GM21786 (cell line): ENCODE data around the gene KRTAP19-8.

Experiments
- ATAC-seq: cut with Tn5 transposase; IDR thresholded peaks from one replicate; pipeline ENCODE4 v1.9.1; 2021; ENCODE audit not compliant: unreplicated experiment

The KRTAP19-8 gene

DNA sequence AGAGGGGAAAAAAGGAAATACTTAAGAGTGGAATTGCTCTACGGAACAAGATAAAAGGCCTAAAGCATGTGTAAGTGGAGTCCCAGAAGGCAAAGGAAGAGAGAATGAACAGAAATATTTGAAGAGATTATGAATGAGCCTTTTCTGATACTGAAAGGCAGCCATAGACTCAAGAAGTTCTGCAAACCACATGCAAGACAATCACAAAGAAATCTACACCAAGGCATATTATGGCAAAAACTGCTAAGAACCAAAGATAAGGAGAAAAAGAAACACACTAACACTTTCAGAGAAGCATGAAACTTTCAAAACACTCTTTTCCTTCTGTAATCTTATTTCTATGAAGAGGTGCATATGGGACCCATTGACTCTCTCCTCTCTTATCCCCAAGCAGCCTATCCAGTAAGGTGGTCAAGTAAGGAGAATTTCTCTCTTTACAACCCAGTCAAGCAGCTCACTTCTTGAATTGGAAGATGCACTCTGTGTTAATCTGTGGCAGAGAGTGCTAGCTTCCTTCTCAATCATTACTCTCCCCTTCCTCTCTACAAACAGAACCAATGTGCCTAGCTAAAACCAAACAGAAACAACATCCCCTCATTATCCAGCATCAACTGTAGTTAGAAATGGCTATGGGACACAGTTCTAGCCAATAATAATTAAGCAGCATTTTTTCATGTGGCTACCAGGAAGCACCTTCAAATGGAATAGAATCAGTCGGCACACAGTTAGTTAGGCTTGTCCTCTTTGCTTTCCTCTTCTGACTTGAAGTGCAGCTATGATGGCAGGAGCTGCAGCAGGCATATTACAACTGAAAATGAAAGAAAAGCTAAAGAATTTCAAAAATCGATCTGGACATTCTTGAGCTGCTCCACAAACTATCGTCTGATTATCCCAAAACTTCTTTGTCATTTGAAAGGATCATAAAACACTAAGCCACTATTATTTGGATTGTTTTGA, 25.9 kb downstream of the KRTAP19-8 start:
- no peak for ATAC-seq

DNA sequence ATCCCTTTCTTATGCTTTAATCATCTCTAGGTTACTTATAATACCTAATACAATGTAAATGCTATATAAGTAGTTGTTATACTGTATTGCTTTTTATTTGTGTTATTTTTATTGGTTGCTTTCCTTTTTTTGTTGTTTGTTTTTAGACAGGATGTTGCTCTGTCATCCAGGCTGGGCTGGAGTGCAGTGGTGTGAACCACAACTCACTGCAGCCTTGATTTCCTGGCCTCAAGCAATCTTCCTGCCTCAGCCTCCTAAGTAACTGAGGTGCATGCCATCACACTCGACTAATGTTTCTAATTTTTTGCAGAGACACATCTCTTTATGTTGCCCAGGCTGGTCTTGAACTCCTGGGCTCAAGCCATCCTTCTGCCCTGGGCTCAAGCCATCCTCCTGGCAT, 26.9 kb downstream of the KRTAP19-8 start:
- no peak for ATAC-seq

- no peak for ATAC-seq
These were observed 29.9 kb downstream of the KRTAP19-8 start for GRCh38 chr21:31008355-31008754.

DNA sequence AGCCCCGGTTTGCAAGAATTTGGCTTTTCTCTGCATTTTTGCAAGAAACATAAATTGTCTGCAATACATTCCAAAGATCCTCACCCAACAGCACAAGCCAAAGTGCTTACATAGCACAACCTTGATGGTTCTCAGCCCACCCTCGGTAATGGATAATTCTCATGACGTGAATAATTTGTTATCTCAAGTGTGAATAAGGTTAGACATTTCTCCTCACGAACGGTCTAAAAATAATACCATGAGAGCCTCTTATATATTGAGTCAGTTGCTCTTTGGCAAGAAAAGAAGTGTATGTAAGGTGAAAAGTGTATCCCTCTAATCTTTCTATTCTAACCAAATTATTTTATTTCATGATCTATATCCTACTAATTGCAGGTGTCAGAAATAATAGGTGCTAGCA, 33.3 kb downstream of the KRTAP19-8 start:
- no peak for ATAC-seq

- ATAC-seq = no peak
These were observed 34.8 kb downstream of the KRTAP19-8 start for GRCh38 chr21:31003471-31003870.

- ATAC-seq = no peak
These were observed 40.7 kb downstream of the KRTAP19-8 start for GRCh38 chr21:30997541-30997940.

DNA sequence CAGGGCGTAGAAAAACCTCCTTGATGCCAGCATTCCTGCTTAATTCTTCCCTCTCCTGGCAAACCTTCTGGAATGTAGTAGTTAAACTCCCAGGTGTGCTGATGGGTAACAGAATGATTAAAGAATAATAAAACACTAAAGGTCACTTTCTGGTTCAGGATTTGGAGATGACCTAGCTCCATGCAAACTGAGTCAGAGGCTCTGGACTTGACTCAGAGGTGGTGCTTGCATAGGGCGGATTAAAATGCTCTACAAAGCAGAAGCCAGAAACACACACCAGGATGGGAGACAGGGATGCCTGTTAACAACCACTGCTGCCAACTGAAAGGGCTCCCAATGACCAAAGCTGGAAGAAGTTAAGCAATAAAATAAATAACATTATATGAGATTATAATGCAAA, 41.5 kb downstream of the KRTAP19-8 start:
- no peak for ATAC-seq

- no peak for ATAC-seq
These were observed 43.3 kb downstream of the KRTAP19-8 start for GRCh38 chr21:30994932-30995331.

GRCh38 chr21:30990514-30991262, 47.6 kb downstream of the KRTAP19-8 start:
- ATAC-seq = no peak

DNA sequence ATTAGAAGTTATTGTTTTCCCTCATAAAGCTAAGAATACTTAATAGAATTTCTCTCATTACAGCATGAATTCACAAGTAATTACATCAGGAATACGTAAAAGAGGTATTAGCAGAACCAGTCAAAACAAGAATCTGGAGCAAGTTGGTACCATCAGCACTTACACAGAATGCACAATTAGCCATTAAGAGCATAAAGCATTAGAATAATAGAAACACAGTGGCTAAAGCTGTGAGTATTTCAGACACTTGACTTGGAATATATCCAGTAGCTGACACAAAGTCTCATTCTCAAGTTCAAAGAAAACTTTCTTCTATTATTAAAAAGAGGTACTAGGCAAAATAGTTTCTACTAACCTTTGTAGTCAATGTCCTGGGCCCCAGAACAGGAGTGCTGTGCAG, 49.6 kb downstream of the KRTAP19-8 start:
- no peak for ATAC-seq
